DMS153 (cell line): ENCODE data around the gene APP.
"Not testable (repeated sequence)": the region's sequence is repeated elsewhere in the genome, so short reads cannot be mapped to it uniquely, and the experiment has no call there.

ENCODE experiments used
- DNase-seq: peaks from one replicate; lab custom pipeline; 2025; lab: John Stamatoyannopoulos, UW

The APP gene

DNA sequence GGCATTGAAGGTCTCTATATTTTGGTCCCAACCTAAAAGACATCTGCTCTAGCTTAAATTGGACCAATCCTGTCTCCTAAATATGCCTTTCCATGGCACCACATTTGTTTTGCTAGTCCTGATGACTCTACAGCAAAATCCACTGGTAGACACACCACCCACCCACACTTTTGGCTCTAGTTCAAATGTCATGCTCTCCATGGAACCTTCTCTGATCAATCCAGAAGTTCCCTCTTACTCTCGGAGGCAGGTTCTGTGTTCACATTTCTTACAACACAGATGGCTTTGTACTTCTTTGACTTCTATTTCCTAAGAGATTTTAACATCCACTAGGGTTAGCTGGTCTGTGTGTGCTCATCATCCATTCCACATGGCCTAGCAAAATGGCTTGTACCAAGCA lies 151.3 kb downstream of the APP start:
- DNase-seq: no peak

DNA sequence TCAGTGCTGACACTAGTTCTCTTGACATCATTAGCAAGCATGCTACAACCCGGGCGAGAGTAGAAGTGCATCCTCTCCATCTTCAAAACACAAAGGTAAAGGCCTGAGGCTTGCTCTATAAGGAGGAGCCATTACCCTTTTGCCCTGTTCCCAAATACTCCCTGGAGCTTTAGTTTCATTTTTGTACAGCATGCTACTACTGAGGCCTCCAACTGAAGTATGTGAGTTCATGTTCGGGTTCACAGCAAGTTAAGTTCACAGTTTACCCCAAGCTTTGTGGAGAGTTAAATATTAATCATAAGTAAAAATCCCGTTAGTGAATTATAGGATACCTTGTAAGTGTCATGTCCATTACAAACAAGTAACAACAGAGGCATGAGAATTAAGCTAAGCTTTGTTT lies 156.6 kb downstream of the APP start:
- no peak for DNase-seq

DNA sequence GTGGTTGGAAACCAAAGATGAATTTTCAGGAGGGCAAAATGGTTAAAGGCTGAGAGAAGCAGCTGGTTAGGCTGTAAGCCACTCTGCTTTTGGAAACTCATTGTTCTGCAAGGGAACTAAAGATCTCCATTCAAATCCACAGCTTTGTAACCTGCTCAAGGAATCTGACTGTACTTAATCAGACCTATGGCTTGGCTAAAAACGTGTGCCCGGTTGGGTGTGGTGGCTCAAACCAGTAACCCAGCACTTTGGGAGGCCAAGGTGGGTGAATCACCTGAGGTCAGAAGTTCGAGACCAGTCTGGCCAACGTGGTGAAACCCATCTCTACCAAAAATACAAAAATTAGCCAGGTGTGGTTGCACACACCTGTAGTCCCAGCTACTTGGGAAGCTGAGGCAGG lies 158.1 kb downstream of the APP start:
- DNase-seq: not testable (repeated sequence)

DNA sequence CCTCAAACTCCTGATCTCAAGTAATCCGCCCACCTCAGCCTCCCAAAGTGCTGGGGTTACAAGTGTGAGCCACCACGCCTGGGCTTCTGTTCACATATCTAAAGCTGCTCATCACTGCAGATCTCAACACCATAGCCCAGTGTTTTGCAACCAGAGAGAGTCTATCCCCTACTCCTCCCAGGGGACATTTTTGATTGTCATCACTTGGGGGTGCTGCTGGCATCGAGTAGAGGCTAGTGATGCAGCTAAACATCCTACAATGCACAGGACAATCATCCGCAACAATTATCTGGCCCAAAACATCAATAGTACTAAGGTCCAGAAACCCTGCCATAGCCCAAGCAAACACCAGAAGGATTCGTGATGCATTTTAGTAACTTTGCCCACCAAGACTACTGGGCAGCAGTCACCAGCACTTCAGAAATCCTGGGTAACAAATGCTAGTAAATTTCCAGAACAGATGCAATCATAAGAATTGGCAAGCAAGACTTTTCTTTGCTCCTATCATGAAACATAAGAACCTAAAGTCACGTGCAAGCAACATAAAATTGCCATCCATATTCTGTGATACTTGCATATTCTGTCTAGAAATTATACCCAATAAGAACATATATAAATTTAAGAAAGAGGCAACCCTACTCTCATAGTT lies 159.2 kb downstream of the APP start:
- DNase-seq: no peak

DNA sequence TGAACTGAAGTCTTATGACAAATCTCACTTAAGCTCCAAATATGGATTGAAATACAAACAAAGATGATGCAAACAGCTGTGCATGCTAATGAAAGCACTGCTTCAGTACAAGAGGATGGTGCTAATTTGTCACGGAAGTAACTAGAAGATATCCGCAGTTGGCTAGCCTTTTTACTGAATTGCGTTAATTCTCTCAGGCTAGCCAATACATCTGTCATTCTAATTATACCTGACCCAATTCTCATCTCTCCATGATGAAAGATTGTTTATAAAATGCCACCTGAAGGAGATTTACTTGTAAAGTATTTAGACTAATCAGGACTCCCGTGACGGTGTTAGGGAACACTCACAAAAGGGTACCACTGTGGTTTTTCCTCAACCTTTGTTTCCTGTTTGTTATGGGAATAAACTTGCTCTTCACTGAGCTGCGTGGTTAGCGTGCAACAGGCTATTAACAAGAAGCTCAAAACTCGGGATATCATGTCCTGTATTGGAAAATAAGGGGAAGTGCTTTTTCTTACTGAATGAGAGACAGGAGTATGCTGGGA lies 162.5 kb downstream of the APP start:
- peak; percentile 83 for DNase-seq

DNA sequence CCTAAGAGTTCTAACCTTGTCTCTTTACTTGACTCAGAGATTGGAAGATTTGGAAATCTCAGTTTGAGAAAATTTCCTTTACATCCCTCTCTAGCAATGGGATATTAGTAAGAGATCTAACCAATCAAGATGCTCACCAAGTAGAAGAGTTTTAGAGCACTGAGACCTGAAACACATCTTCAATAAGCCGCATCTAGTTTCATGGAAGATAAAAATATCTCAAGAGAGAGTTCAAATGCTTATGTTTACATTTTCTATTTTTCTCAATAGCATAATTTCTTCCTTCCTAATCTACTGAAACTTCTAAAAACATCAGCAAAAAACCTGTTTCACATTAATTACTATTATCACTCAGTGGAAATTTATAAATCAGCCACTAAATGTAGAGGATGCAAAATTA lies 165.1 kb downstream of the APP start:
- DNase-seq: no peak

DNA sequence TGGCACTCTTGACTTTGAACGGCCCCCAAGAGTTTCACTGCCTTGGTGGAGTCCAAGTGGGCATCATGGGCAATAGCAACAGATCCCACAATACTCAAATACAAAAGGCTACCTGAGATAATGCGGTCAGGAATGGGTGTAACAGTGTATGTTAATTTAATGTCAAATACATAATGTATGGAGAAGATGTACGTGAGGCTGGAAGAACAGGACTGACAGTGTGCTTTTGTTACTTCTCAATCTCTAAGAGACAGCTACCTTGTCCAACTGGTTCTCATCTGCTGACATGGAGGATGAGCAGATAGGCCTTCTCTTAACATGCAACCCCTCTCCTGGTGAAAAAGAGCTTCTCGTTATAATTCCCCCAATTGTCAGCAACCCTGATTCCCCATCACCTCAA lies 167.2 kb downstream of the APP start:
- DNase-seq: no peak

DNA sequence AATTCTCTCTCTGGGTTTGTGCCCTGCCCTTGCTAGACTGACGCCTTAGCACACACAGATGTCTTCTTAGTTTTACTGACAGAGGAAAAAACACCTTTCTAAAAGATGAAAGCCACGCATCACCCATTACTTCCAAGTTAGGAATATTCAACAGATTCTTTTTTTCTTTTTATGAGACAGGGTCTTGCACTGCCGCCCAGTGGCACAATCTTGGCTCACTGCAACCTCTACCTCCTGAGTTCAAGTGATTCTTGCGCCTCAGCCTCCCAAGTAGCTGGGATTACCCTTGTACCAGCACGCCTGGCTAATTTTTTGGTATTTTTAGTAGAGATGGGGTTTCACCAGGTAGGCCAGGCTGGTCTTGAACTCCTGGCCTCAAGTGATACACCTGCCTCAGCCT lies 169.2 kb downstream of the APP start:
- DNase-seq: no peak

DNA sequence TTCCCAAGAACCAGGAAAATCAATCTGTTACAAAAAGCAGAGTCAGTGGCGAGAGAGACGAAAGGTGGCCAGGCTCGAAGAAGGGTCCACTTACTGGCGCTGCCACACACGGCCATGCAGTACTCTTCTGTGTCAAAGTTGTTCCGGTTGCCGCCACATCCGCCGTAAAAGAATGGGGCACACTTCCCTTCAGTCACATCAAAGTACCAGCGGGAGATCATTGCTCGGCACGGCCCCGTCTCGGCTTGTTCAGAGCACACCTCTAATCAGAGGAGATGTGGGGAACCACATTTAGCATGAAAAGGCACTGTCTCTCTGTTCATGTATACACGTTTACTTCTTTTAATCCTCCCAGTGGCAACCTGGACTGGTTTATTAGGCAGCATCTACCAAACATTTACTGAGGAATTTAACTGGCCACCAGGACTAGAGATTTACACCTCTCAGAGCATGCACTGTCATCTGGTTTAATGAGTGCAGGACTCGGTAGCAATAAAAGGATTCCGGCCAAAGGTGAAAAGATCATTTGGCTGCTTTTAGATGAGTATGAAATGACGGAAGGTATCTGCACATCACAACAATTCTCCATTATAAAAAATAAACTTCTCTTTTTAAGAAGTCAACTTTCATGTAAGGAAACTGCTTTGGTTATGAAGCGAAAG lies 170.5 kb downstream of the APP start:
- DNase-seq: no peak

DNA sequence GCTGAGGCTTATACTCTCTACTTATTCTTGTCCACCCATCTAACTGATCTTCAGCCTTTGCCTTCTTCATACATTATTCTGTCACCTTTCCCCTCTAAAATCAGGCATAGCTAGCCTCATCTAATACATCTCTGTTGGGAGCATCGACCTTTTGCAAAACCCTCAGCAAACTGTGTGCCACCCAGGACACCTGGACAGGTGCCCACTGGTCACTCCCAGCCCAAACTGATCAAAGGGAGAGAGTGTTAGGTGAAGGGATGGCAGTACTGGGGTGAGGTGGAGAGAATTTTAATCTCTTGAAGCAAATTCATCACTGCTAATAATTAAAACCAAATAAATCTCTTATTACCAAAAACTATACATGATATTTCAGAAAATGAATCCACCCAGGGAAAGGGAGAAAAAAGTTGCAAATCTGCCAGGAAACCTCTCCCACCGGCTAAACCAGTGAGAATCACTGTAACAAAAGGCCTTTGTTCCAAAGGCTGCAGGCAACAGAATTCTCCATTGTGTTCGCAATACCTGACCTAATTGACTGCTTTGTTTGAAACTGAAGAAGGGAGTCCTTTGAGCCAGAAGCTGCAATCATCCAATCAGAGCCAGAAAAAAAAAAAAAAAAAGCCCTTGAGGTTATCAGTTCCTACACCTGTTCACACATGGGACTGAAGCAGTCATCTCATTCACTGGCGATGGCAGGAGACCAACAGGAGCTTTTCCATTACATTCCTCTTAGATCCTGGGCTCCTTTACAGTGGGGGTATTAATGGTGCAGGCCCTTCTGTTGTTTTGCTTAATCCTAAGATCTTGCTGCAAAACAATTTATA lies 172.6 kb downstream of the APP start:
- peak; percentile 98 for DNase-seq

DNA sequence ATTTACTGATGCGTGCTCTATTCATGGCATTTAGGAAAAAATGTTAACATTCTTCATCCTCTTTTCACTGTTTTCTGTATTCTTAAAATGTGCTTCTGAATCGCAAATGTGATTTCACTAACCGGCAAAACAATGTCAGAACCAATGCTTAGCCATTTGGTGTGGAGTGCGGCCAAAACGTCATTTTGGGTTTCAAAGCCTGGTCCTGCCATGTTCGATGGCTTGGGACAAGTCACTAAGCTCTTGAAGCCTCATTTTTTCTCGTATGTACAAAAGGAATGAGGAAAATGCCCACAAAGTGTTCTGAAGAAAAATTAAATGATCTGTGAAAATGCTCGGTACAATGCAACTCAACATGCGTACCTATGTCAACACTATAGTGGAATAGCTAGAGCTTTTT lies 175.3 kb downstream of the APP start:
- no peak for DNase-seq

DNA sequence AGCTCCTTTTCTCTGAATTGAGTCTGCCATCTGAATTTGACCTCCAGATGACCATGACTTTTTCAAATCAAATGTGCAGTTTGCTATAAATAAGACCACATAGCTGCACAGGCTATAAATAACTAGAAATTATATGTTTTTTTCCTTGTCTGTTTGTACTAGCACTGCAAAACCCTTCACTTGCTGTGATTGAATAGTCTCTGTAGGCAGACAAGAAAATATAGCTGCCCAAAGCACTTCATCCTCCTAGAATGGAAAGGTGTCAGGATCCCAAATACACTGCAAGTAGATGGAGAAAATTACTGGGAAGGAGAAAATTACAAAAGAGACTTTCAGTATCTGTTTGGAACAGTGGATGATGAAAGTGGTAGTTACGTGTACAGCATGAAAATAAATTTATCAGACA lies 175.8 kb downstream of the APP start:
- DNase-seq: no peak

DNA sequence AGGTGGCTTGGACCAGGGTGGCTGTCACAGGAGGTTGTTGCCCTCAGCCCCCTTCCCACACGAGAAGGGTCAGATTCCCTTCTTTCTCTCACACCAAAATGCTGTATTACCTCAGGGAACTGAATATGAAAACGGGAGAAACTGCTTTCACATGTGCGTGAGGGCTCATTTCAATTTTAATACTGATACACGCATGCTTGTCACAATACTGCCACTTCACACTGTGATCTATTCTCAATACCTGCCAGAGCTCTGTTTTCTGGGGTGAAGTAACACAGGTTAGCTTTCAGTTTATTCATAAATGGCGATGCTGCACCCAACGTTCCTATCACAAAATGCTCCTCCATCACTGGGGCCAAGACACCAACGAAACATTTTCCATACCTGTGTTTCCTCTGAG lies 181.8 kb downstream of the APP start:
- DNase-seq: no peak

DNA sequence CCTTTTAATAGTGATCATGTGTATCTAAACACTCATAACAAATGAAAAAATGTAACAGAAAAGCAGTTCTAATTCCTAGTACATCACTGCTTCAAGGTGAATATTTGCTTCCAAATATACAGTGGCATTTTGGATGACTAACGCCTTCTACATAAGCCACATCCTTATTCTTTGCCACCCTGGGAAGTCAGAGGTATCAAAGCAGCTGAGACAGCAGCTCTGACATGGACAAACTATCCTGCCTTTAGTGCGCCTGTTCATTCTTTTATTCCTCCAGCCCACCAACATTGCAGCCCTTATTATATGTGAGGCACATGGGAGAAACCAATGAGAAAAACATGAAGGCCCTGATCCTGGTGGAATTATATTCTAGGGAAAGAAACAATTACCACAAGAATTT lies 183.0 kb downstream of the APP start:
- no peak for DNase-seq

DNA sequence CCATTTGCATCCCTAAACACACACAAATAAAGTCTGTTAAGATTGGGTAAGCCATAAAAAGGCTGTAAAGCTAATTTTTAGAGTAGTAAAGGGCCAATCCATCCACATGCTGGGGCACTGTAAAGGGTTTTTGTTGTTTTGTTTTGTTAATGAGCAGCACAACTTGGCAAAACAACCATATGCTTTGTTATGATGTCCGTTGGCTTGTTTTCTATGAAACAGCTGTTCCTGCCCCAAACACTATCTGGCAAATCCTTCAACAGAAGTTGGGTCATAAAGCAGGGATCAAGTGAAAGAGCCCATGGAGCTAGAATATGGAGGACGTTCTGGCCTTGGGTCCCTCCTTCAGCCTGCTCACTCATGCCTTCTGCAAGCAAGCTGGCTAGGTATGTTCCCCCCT lies 183.6 kb downstream of the APP start:
- no peak for DNase-seq

DNA sequence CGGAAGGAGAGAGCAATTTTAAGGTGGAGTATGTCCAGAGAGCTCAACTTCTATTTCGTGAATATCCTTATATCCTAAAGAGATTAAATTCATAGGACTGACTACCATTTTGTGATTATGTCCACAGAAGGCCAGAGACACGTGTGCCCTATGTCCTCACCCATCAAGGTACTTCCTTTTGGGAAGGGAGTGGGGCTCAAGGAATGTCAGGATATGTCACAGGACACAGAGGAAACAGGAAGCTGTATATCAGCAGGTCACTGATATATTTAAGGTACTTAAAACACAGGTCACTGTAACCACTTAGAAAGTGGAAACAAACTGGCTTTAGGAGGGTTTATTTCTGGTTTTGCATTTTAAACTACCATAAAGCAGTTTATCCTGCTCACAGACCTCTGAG lies 184.6 kb downstream of the APP start:
- DNase-seq: no peak

DNA sequence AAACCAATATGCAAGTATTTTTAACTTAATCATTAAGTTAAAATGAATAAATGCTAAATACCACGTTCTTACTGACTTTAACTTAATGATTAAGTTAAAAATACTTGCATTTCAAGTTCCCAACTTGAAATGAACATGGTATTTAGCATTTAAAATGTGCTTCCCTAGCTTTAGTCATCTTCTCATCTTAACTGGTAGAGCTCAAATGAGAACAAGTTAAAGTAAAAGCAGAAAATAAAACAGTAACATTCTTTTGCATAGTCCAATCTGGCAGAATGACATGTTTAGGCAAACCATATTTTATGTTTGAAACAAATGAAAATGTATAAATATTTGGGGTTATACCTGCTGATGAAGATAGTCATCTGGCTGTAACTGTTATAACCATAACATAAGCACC lies 186.0 kb downstream of the APP start:
- no peak for DNase-seq

DNA sequence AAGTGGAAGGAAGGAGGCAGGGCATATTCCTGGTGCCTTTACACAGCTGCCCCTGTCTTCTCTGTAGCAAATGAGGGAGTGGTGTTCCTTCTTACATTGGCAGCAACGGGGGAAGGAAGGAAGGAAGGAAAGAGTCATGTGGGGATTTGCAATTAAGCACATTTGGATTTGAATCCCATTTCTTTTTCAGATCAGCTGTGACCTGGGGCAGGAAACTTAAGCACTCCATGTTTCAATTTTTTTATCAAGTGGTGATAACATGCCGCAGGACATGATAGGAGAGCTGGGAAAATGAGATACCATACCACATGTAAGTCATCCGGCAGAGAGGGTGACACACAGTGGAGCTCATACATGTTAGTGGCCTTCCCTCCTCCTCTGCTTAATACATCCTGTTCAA lies 186.8 kb downstream of the APP start:
- DNase-seq: no peak

DNA sequence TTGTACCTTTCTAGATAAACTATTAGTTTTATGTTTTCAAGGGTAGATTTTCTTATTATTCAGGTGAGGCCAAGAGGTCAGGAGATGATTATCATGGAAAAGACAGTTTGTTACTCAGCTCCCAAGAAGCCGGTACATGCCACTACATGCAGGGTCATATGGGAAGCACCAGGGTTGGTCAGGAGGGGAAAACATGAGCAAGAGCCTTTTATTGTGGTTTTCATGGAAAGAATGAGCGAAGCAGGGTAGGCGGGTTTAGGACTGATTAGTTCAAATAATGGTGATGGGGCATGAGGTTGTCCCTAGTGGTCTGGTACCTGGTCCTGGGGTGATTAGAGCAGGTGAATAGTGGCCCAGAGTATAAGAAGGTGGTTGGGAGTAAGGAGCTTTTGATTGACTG lies 189.9 kb downstream of the APP start:
- no peak for DNase-seq

DNA sequence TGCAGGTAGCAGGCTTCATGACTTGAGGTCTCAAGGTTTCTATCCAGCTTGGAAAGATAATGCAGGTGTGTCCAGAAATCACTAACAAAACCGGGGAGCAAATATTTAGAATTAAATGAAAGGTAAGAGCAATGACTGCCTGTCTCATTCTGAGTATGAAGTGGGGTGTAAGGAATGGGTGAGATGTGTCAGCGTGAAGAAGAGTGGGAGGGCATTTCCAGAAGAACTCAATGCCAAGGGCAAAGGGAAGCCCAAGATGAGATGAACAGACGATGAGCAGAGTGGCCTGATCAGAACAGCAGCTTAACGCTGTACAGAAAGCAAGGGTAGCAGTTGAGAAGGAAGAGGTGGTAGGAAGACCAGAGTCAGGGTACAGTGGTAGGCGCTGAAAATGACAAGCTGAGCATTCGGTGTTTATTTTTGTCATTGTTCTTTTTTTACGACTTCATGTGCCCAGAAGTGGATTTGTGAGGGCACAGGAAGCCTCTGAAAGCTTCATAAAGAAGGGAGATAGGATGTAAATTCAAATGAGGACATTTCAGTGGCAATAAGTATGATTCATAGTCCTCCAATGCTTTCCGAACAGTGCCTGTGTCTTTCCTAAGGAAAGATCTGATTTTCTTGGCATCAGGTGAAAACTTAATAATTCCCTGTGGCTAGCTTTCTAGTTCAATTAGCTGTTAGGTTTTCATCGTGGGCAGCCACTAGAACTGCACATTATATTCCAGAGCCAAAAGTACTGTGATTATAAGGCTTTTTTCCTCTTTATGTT lies 190.5 kb downstream of the APP start:
- DNase-seq: peak; percentile 49

DNA sequence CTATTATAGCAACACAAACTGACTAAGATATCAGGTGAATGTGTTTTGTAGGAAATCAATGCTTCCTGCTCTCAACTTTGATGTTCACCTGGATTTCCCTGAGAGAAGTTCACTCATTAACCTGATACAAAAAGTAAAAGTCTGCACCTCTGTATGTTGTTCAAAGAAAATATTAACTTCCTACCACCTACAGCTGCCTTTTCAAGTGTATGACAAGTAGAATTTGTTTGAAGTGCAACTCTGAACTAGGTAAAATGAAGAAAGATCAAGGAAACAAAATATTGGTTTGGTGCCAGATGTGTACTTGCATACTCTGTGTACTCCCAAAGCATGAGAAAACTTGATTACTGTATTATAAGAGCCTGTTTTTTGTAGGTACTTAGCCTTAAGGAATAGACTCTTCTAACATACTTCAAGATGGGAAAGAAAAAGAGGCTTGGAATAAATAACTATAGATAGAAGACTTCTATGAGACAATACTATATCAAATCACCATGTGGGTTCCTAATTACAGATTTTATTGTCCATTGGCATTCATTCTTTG lies 193.4 kb downstream of the APP start:
- no peak for DNase-seq

DNA sequence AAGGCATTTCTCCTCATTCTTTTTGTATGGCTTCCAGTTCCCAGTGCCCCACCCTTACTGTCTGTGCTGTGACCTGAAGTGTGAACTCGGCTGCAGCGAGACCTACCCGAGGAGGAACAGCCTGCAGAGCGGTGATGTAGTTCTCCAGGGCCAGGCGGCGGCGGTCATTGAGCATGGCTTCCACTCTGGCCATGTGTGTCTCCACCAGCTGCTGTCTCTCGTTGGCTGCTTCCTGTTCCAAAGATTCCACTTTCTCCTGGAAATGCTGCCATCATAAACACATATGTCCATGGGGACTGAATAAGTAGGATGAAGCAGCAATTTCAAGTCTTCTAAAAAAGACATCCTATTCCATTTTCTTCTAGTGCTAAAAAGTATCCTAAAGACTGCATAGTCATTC lies 195.6 kb downstream of the APP start:
- DNase-seq: no peak
